GM03348 (cell line): ENCODE results near the gene GAR1.
"Not testable (repeated sequence)": the region's sequence is repeated elsewhere in the genome, so short reads cannot be mapped to it uniquely, and the experiment has no call there.

Experiments
- DNase-seq: peaks from one replicate; pipeline ENCODE4 v3.0.0; 2012; ENCODE audit warnings: low spot score

The GAR1 gene

DNA sequence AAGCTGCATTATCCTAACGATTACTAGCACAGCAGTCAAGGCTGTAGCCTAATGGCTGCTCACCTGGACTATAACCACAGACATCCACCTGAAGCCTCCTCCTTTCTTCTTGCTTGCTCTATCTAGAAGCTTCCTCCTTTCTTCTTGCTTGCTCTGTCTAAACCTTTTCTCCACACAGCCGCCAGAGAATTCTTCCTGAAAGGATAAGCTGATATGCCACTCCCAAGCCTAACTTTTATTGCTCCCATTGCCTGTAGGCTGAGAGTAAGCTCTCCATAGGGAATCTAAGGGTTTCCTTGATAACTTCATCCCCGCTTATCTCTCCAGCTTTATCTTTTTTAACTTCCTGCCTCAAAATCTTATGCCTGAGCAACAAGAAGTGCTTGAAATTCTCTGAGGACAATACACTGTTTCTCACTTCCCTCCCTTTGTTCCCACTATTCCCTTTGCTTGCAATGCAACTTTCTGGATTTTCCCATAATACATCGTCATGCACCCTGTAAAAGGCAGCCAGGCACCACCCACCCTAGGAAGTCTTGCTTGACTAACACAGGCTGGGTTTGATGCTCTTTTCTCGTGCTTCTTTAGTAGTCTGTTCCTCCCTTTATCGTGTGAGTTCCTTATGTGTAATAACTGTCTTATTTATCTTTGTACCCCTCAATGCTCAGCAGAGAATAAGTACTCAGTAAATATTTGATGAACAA, 31.0 kb downstream of the GAR1 start:
- DNase-seq: no peak

GRCh38 chr4:109847896-109848442, 32.4 kb downstream of the GAR1 start, which contains the start of gene LRIT3:
Gene LRIT3, plus strand, starts transcription at chr4:109848107. Its CDS starts 95 bp downstream, at chr4:109848202.
- DNase-seq: no peak

DNA sequence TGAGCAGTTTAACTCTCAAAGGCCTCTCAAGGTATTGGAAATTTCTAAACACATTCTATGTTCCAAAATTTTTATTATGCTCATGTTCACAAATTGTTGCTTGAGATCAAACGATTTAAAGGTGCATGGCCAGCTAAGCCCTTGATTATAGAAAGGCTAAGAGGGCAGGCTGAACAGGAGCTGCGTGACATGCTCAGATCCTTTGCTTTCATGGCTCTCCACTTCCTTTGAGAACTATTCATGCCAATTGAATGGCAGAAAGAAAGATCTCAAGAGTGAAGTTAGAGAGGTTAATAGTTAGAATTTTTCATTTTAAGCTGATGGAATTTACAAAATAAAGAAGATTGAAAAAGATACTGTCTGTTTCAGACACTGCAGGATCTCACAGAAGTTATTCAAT, 32.9 kb downstream of the GAR1 start:
- no peak for DNase-seq

DNA sequence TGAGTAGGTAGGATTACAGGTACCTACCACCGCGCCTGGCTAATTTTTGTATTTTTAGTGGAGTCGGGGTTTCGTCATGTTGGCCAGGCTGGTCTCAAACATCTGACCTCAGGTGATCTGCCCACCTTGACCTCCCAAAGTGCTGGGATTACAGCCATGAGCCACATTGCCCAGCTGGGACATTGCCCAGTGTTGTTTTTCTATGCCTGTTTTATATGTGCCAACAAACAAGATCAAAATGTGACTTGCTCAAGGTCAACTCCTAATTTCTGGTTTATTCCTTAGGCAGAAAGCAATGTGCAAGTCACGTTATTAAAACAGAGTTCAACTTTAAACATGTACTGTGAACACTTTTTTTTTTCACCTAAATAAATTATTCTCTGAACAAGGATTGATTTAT, 35.0 kb downstream of the GAR1 start:
- no peak for DNase-seq

- DNase-seq: not testable (repeated sequence)
Observed at GRCh38 chr4:109859426-109860300, 44.1 kb downstream of the GAR1 start.

DNA sequence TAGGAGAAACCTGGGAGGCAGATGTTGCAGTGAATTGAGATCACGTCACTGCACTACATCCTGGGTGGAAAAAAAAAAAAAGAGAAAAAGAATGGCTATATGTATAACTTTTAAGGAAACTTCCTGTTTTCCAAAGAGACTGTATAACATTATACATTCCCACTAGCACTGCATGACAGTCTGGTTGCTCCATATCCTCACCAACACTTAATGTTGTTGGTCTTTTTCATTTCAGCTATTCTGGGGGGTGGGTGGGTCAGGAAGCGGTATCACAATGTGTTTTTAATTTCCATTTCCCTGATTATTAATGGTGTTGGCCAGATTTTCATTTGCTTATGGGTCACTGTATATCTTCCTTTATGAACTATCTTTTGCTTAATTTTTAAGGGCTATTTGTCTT, 45.7 kb downstream of the GAR1 start:
- DNase-seq: no peak

DNA sequence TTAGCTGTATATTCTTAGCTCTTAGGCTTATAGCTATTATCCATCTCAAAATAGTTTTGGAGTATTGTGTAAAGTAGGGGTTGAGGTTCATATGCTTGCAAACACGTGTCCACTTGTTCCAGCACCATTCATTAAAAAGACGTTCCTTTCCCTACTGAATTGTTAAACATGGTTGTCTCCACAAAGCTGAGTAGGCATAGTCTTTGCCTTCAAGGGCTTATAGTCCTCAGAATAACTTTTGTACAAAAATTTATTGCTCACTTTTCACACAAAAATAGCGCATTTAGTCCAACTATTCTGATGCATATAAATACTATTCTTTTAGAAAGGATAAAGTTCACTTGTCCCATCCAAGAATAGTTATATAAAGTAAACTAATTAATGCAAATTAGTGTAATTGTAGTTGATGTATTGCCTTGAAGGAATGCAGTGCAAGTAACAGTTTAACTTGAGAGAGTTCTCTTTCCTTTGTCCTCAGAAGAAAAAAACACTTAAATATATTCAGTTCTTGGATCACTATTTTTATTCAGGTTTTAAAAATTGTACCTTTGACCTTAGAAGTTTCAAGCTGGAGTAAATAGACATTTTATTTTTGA, 46.5 kb downstream of the GAR1 start:
- no peak for DNase-seq

GRCh38 chr4:109864134-109864533, 48.6 kb downstream of the GAR1 start:
- no peak for DNase-seq

GRCh38 chr4:109870061-109870460, 54.5 kb downstream of the GAR1 start:
- DNase-seq: no peak

GRCh38 chr4:109872065-109872464, 56.5 kb downstream of the GAR1 start:
- no peak for DNase-seq

- DNase-seq: no peak
Observed at GRCh38 chr4:109872950-109873656, 57.5 kb downstream of the GAR1 start.

DNA sequence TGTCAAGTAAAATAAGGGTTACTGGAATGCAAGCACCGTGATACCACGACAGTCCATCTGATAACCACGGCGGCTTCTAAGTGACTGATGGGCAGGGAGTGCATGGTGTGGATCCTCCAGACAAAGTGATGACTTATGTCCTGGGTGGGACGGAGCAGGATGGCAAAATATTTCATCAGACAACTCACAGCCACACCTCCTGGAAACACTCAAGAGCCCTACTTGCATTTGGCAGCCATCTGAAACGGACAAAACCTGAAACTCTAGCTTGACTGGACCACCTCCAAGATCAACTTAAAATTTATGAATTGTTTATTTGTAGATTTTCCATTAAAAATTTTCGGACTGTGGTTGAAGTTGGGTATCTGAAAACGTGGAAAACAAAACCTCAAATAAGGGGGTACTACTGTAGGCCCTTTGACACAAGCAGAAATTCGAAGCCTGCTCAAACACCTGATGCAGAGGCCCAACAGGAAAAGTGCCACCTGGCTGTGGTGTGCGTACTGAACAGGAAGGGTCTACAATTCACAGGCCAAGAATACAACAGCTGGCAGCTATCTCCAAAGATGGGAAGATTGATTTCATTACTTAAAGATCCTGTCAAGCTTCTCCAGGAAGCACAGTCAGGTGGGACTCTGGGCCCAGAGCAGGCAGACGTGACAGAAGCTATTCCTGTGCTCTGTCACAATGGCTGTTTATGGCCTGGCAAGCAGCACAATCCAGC, 58.4 kb downstream of the GAR1 start:
- peak; percentile 21 for DNase-seq
